Stimulated activated memory B cell treated with anti-CD40 and anti-IgM and Interleukin-4, amounts not matched to agents 10 μg/mL and 1 μg/mL and 100 μg/mL, for 72 hours (primary cell): Measurements from ENCODE around the gene RNF152.
"Not testable (repeated sequence)": the region's sequence is repeated elsewhere in the genome, so short reads cannot be mapped to it uniquely, and the experiment has no call there.

Experiments used
- ATAC-seq: fragments of 150-1000 bp; cut with Tn5 transposase; 2 replicates; pipeline ENCODE4 v1.10.0; 2021
- H3K27ac Mint-ChIP-seq: one replicate; pipeline ENCODE4 v1.8.0; 2022; ENCODE audit warnings: mild to moderate bottlenecking, mixed read lengths
- H3K27me3 Mint-ChIP-seq: one replicate; pipeline ENCODE4 v1.8.0; 2022; ENCODE audit warnings: mixed read lengths
- H3K36me3 Mint-ChIP-seq: one replicate; pipeline ENCODE4 v1.8.0; 2022; ENCODE audit warnings: mixed read lengths
- H3K4me1 Mint-ChIP-seq: one replicate; pipeline ENCODE4 v1.8.0; 2022; ENCODE audit warnings: mixed read lengths
- H3K4me3 Mint-ChIP-seq: one replicate; pipeline ENCODE4 v1.8.0; 2022; ENCODE audit warnings: mild to moderate bottlenecking, moderate library complexity, mixed read lengths
- H3K9me3 Mint-ChIP-seq: one replicate; pipeline ENCODE4 v1.8.0; 2022; ENCODE audit warnings: mixed read lengths

The RNF152 gene

GRCh38 chr18:61825386-61825785 is 67.4 kb downstream of the RNF152 start:
- no peak overlapping the region for H3K27ac Mint-ChIP-seq

GRCh38 chr18:61824733-61825363 is 68.0 kb downstream of the RNF152 start:
- no peaks in the 10 kb centered on the region for H3K36me3 Mint-ChIP-seq
- peaks cover 9% of the 10 kb centered on the region for H3K27me3 Mint-ChIP-seq
- ATAC-seq = no peak
- no peaks in the 10 kb centered on the region for H3K4me1 Mint-ChIP-seq
- no peak overlapping the region for H3K4me3 Mint-ChIP-seq
- H3K27ac Mint-ChIP-seq = no peak overlapping the region
- no peaks in the 10 kb centered on the region for H3K9me3 Mint-ChIP-seq

More at GRCh38 chr18:61825386-61825785, 67.4 kb downstream of the RNF152 start:
- ATAC-seq = no peak
- H3K36me3 Mint-ChIP-seq = no peaks in the 10 kb centered on the region
- H3K9me3 Mint-ChIP-seq = no peaks in the 10 kb centered on the region
- H3K4me3 Mint-ChIP-seq = no peak overlapping the region
- peaks cover 12% of the 10 kb centered on the region for H3K27me3 Mint-ChIP-seq
- no peaks in the 10 kb centered on the region for H3K4me1 Mint-ChIP-seq

GRCh38 chr18:61823595-61823994 is 69.2 kb downstream of the RNF152 start:
- H3K27me3 Mint-ChIP-seq = no peaks in the 10 kb centered on the region
- no peaks in the 10 kb centered on the region for H3K9me3 Mint-ChIP-seq
- no peak for ATAC-seq
- H3K4me1 Mint-ChIP-seq = no peaks in the 10 kb centered on the region
- H3K4me3 Mint-ChIP-seq = no peak overlapping the region
- H3K27ac Mint-ChIP-seq = no peak overlapping the region
- no peaks in the 10 kb centered on the region for H3K36me3 Mint-ChIP-seq

GRCh38 chr18:61822879-61823278 is 69.9 kb downstream of the RNF152 start:
- no peak for ATAC-seq
- H3K9me3 Mint-ChIP-seq = no peaks in the 10 kb centered on the region
- no peak overlapping the region for H3K27ac Mint-ChIP-seq
- H3K4me3 Mint-ChIP-seq = no peak overlapping the region
- no peaks in the 10 kb centered on the region for H3K27me3 Mint-ChIP-seq
- H3K4me1 Mint-ChIP-seq = no peaks in the 10 kb centered on the region
- no peaks in the 10 kb centered on the region for H3K36me3 Mint-ChIP-seq

GRCh38 chr18:61821748-61822147 is 71.1 kb downstream of the RNF152 start:
- Mint-ChIP-seq H3K27ac (no peak overlapping the region), H3K9me3 (no peaks in the 10 kb centered on the region), H3K4me3 (no peak overlapping the region), H3K27me3 (no peaks in the 10 kb centered on the region), H3K36me3 (no peaks in the 10 kb centered on the region), H3K4me1 (no peaks in the 10 kb centered on the region)
- no peak for ATAC-seq

- ATAC-seq = no peak
- H3K36me3 Mint-ChIP-seq = no peaks in the 10 kb centered on the region
- no peak overlapping the region for H3K27ac Mint-ChIP-seq
- H3K4me1 Mint-ChIP-seq = no peaks in the 10 kb centered on the region
- no peaks in the 10 kb centered on the region for H3K27me3 Mint-ChIP-seq
- no peaks in the 10 kb centered on the region for H3K9me3 Mint-ChIP-seq
- no peak overlapping the region for H3K4me3 Mint-ChIP-seq
These were observed 71.9 kb downstream of the RNF152 start for GRCh38 chr18:61820882-61821281.

GRCh38 chr18:61817086-61817485 is 75.7 kb downstream of the RNF152 start:
- no peak overlapping the region for H3K4me3 Mint-ChIP-seq
- ATAC-seq = no peak
- no peaks in the 10 kb centered on the region for H3K27me3 Mint-ChIP-seq
- H3K27ac Mint-ChIP-seq = no peak overlapping the region
- no peaks in the 10 kb centered on the region for H3K36me3 Mint-ChIP-seq
- H3K9me3 Mint-ChIP-seq = no peaks in the 10 kb centered on the region
- H3K4me1 Mint-ChIP-seq = no peaks in the 10 kb centered on the region

GRCh38 chr18:61815885-61816470 is 76.8 kb downstream of the RNF152 start:
- no peak for ATAC-seq
- no peaks in the 10 kb centered on the region for H3K4me1 Mint-ChIP-seq
- H3K27me3 Mint-ChIP-seq = no peaks in the 10 kb centered on the region
- no peaks in the 10 kb centered on the region for H3K9me3 Mint-ChIP-seq
- no peaks in the 10 kb centered on the region for H3K36me3 Mint-ChIP-seq
- H3K27ac Mint-ChIP-seq = no peak overlapping the region
- no peak overlapping the region for H3K4me3 Mint-ChIP-seq

GRCh38 chr18:61808286-61808685 is 84.5 kb downstream of the RNF152 start:
- Mint-ChIP-seq H3K9me3 (no peaks in the 10 kb centered on the region), H3K4me1 (no peaks in the 10 kb centered on the region), H3K4me3 (no peak overlapping the region), H3K27me3 (no peaks in the 10 kb centered on the region), H3K27ac (no peak overlapping the region), H3K36me3 (no peaks in the 10 kb centered on the region)
- no peak for ATAC-seq

GRCh38 chr18:61803393-61803792 is 89.4 kb downstream of the RNF152 start:
- H3K27me3 Mint-ChIP-seq = no peaks in the 10 kb centered on the region
- no peak overlapping the region for H3K27ac Mint-ChIP-seq
- ATAC-seq = no peak
- H3K4me3 Mint-ChIP-seq = no peak overlapping the region
- H3K9me3 Mint-ChIP-seq = no peaks in the 10 kb centered on the region
- no peaks in the 10 kb centered on the region for H3K4me1 Mint-ChIP-seq
- no peaks in the 10 kb centered on the region for H3K36me3 Mint-ChIP-seq

GRCh38 chr18:61797696-61798590 is 94.9 kb downstream of the RNF152 start:
- H3K27me3 Mint-ChIP-seq = no peaks in the 10 kb centered on the region
- H3K9me3 Mint-ChIP-seq = no peaks in the 10 kb centered on the region
- no peak for ATAC-seq
- no peak overlapping the region for H3K27ac Mint-ChIP-seq
- H3K36me3 Mint-ChIP-seq = no peaks in the 10 kb centered on the region
- no peaks in the 10 kb centered on the region for H3K4me1 Mint-ChIP-seq
- H3K4me3 Mint-ChIP-seq = no peak overlapping the region

GRCh38 chr18:61791031-61791430 is 101.8 kb downstream of the RNF152 start:
- no peaks in the 10 kb centered on the region for H3K4me1 Mint-ChIP-seq
- no peak overlapping the region for H3K27ac Mint-ChIP-seq
- no peaks in the 10 kb centered on the region for H3K36me3 Mint-ChIP-seq
- peaks cover 3% of the 10 kb centered on the region for H3K9me3 Mint-ChIP-seq
- no peaks in the 10 kb centered on the region for H3K27me3 Mint-ChIP-seq
- H3K4me3 Mint-ChIP-seq = no peak overlapping the region
- ATAC-seq = no peak

- H3K9me3 Mint-ChIP-seq, ATAC-seq, H3K27me3 Mint-ChIP-seq, H3K36me3 Mint-ChIP-seq, H3K4me3 Mint-ChIP-seq, H3K4me1 Mint-ChIP-seq, H3K27ac Mint-ChIP-seq: not testable (repeated sequence)
These were observed 105.7 kb downstream of the RNF152 start for GRCh38 chr18:61787011-61787670.

GRCh38 chr18:61785588-61785987 is 107.2 kb downstream of the RNF152 start:
- no peak for ATAC-seq
- no peaks in the 10 kb centered on the region for H3K4me1 Mint-ChIP-seq
- peaks cover 3% of the 10 kb centered on the region for H3K9me3 Mint-ChIP-seq
- no peak overlapping the region for H3K27ac Mint-ChIP-seq
- no peaks in the 10 kb centered on the region for H3K27me3 Mint-ChIP-seq
- no peaks in the 10 kb centered on the region for H3K36me3 Mint-ChIP-seq
- no peak overlapping the region for H3K4me3 Mint-ChIP-seq

GRCh38 chr18:61784834-61785233 is 108.0 kb downstream of the RNF152 start:
- peak; percentile 20 for ATAC-seq
- Mint-ChIP-seq H3K27me3 (no peaks in the 10 kb centered on the region), H3K4me3 (no peak overlapping the region), H3K4me1 (no peaks in the 10 kb centered on the region), H3K27ac (no peak overlapping the region), H3K9me3 (peaks cover 3% of the 10 kb centered on the region), H3K36me3 (no peaks in the 10 kb centered on the region)
